Lung (tissue), 12 donors: ENCODE measurements around the gene TBC1D5. TPM values are rescaled to one million over a fixed set of nuclear protein-coding genes. Genes with fewer than 3 reads are reported as not detected.

Source experiments
- ATAC-seq: fragments of 200-7000 bp; cut with Tn5 transposase; one replicate; pipeline ENCODE4 v1.9.1; 2020; ENCODE audit warnings: moderate number of reproducible peaks; ENCODE audit not compliant: insufficient read depth, low FRiP score
- DNase-seq, 3 donors: peaks; one replicate each; pipeline ENCODE4 v3.0.0-alpha.2; 2013 to 2017
- H3K27ac ChIP-seq, 2 donors: one replicate each; pipeline ENCODE4 v1.5.1; 2013; ENCODE audit warnings: mild to moderate bottlenecking in 2 of 2, moderate library complexity in 2 of 2, control low read depth in 1 of 2, inconsistent platforms in 1 of 2, low read depth in 1 of 2, low read length in 1 of 2
- H3K27me3 ChIP-seq, 3 donors: one replicate each; pipeline ENCODE4 v1.5.1; 2013; ENCODE audit warnings: low read length in 2 of 3; ENCODE audit not compliant: control insufficient read depth in 3 of 3, insufficient read depth in 3 of 3
- H3K36me3 ChIP-seq, 4 donors: one replicate each; pipeline ENCODE4 v1.5.1; 2013; ENCODE audit warnings: low read length in 4 of 4, mild to moderate bottlenecking in 1 of 4, moderate library complexity in 1 of 4; ENCODE audit not compliant: control insufficient read depth in 4 of 4, insufficient read depth in 4 of 4
- H3K4me1 ChIP-seq, 5 donors: one replicate each; pipeline ENCODE4 v1.5.1; 2013; ENCODE audit warnings: low read length in 5 of 5, mild to moderate bottlenecking in 2 of 5, moderate library complexity in 1 of 5; ENCODE audit not compliant: control insufficient read depth in 5 of 5, insufficient read depth in 5 of 5
- H3K4me3 ChIP-seq: one replicate; pipeline ENCODE4 v1.5.1; 2013; ENCODE audit warnings: mild to moderate bottlenecking, control low read depth, moderate library complexity
- H3K9ac ChIP-seq, 2 donors: one replicate each; pipeline ENCODE4 v1.5.1; 2013; ENCODE audit warnings: low read length in 2 of 2, control low read depth in 1 of 2; ENCODE audit not compliant: insufficient read depth in 1 of 2
- H3K9me3 ChIP-seq, 4 donors: one replicate each; pipeline ENCODE4 v1.5.1; 2013; ENCODE audit warnings: low read length in 3 of 4, mild to moderate bottlenecking in 1 of 4, moderate library complexity in 1 of 4; ENCODE audit not compliant: control insufficient read depth in 4 of 4, insufficient read depth in 3 of 4
- CTCF ChIP-seq: IDR thresholded peaks from 2 replicates; pipeline ENCODE4 v1.5.1; 2012; ENCODE audit warnings: mild to moderate bottlenecking; ENCODE audit errors: control extremely low read depth, extremely low read depth
- WGBS, 2 donors: extraction: QIAGEN DNeasy Blood & Tissue Kit; methylation state at CpG; one replicate each; pipeline ENCODE4 v1.1.7; 2013; 5-methylcytosine and 5-hydroxymethylcytosine counted together
- polyA plus RNA-seq, 2 donors: library from polyadenylated mRNA; stranded (reverse); fragments of 200-250 nt; gene quantifications; one replicate each; pipeline ENCODE4 v1.2.1, GENCODE V29; 2013
- total RNA-seq, 2 donors: library from RNA; depleted of rRNA in 1 of 2; stranded (reverse); fragments of >200 nt in 1 of 2; gene quantifications; one replicate each; pipeline ENCODE4 v1.2.1, GENCODE V29; 2014 to 2021
- donor health status: control.
- donor health status: control.
- donor health status: Bipolar disorder and iron deficiency.
- donor health status: healthy.
- donor health status: DM: yes; HTN: yes; CAD: no.

TBC1D5 gene
- total and polyA plus RNA-seq, 4 donors: 8.7 to 111 (median 39.6) TPM

- ATAC-seq: no peak
- Histone ChIP-seq H3K36me3 (no peaks in the 10 kb centered on the region), H3K4me1 (peaks cover 0 to 3% (median 0%) of the 10 kb centered on the region in 5 donors), H3K27ac (no peak overlapping the region), H3K9ac (no peak overlapping the region), H3K27me3 (no peaks in the 10 kb centered on the region), H3K4me3 (no peak overlapping the region), H3K9me3 (no peaks in the 10 kb centered on the region)
- TF ChIP-seq CTCF: no peak
- WGBS, 2 donors: 86 to 91% methylated on average over 5 of the region's 5 CpGs
- DNase-seq: no peak
Measured at GRCh38 chr3:17259685-17260084, 482.7 kb downstream of the TBC1D5 start.

- Histone ChIP-seq H3K4me1 (peaks cover 0 to 3% (median 0%) of the 10 kb centered on the region in 5 donors), H3K4me3 (no peak overlapping the region), H3K9ac (no peak overlapping the region), H3K27ac (no peak overlapping the region), H3K27me3 (no peaks in the 10 kb centered on the region), H3K9me3 (no peaks in the 10 kb centered on the region), H3K36me3 (no peaks in the 10 kb centered on the region)
- WGBS, 2 donors: 39 to 43% methylated on average over 3 of the region's 3 CpGs
- ATAC-seq: no peak
- TF ChIP-seq CTCF: peak; percentile 46
- peak in 2 of 3 donors; percentile 53 to 66 for DNase-seq
Measured at GRCh38 chr3:17258823-17259436, 483.5 kb downstream of the TBC1D5 start.

GRCh38 chr3:17257269-17257668, 485.2 kb downstream of the TBC1D5 start:
- H3K9me3 ChIP-seq: no peaks in the 10 kb centered on the region
- TF ChIP-seq CTCF: no peak
- ATAC-seq (no peak), DNase-seq (no peak)
- no peaks in the 10 kb centered on the region for H3K36me3 ChIP-seq
- H3K27ac ChIP-seq: no peak overlapping the region
- H3K4me3 ChIP-seq: no peak overlapping the region
- peaks cover 0 to 3% (median 0%) of the 10 kb centered on the region in 5 donors for H3K4me1 ChIP-seq
- no peaks in the 10 kb centered on the region for H3K27me3 ChIP-seq
- H3K9ac ChIP-seq: no peak overlapping the region

GRCh38 chr3:17243621-17244020, 498.8 kb downstream of the TBC1D5 start:
- no peak for DNase-seq
- Histone ChIP-seq H3K27me3 (no peaks in the 10 kb centered on the region), H3K36me3 (no peaks in the 10 kb centered on the region), H3K4me3 (no peak overlapping the region), H3K9ac (no peak overlapping the region), H3K4me1 (no peaks in the 10 kb centered on the region), H3K9me3 (no peaks in the 10 kb centered on the region), H3K27ac (no peak overlapping the region)
- ATAC-seq: no peak
- no peak for TF ChIP-seq CTCF
- WGBS, 2 donors: 82 to 94% methylated on average over 1 of the region's 1 CpG
